H1 (cell line): ENCODE data around the gene CD58. TPM values are rescaled to one million over a fixed set of nuclear protein-coding genes. Genes with fewer than 3 reads are reported as not detected.
A peak's percentile ranks its signal among the peaks of the same experiment; 100 is the strongest.

Experiments
- CTCF ChIA-PET: fragments of 300-600 bp; sonication (Branson Sonifier 250); formaldehyde crosslinking; loops from one replicate; lab custom pipeline; 2021; ENCODE audit not compliant: partially characterized antibody; lab: Charles Lee
- POLR2A ChIA-PET: fragments of 300-600 bp; sonication (Branson Sonifier 250); formaldehyde crosslinking; loops from one replicate; lab custom pipeline; 2021; ENCODE audit warnings: inconsistent platforms; ENCODE audit not compliant: partially characterized antibody; lab: Charles Lee
- DNase-seq, 2 experiments: peaks; one replicate each; pipeline versions ENCODE4 v3.0.0 to v3.0.0-alpha.2; 2010 to 2022; ENCODE audit warnings: low spot score in 2 of 2, low read depth in 1 of 2, mixed read lengths in 1 of 2
- FAIRE-seq: peaks from 2 replicates; lab custom pipeline; 2011; peaks lifted over from hg19 to GRCh38; lab: Jason Lieb, UNC
- H2AFZ ChIP-seq: 2 replicates; pipeline ENCODE4 v1.8.1; 2012; ENCODE audit warnings: low read length, inconsistent platforms
- H2AK5ac ChIP-seq: 2 replicates; pipeline ENCODE4 v1.6.1; 2013; ENCODE audit warnings: low read depth, low read length
- H2BK120ac ChIP-seq: replicated peaks from 2 replicates; pipeline ENCODE3; 2013; ENCODE audit warnings: low read depth, low read length, inconsistent platforms
- H2BK12ac ChIP-seq: 2 replicates; pipeline ENCODE4 v1.6.1; 2013; ENCODE audit warnings: low read depth, low read length
- H2BK15ac ChIP-seq: 2 replicates; pipeline ENCODE4 v1.6.1; 2013; ENCODE audit warnings: low read length
- H2BK20ac ChIP-seq: 2 replicates; pipeline ENCODE4 v1.6.1; 2013; ENCODE audit warnings: low read length
- H2BK5ac ChIP-seq: 2 replicates; pipeline ENCODE4 v1.6.1; 2013; ENCODE audit warnings: low read depth, low read length
- H3K14ac ChIP-seq: 2 replicates; pipeline ENCODE4 v1.6.1; 2013; ENCODE audit warnings: inconsistent platforms; ENCODE audit not compliant: insufficient read length
- H3K18ac ChIP-seq: 2 replicates; pipeline ENCODE4 v1.6.1; 2013; ENCODE audit warnings: low read length; ENCODE audit errors: extremely low read depth
- H3K23ac ChIP-seq: 2 replicates; pipeline ENCODE4 v1.6.1; 2013; ENCODE audit warnings: inconsistent platforms; ENCODE audit not compliant: insufficient read length
- H3K23me2 ChIP-seq: 2 replicates; pipeline ENCODE4 v1.6.1; 2013; ENCODE audit warnings: low read depth, low read length
- H3K27ac ChIP-seq: 2 replicates; pipeline ENCODE4 v1.6.1; 2011; ENCODE audit warnings: low read depth, low read length, inconsistent platforms
- H3K27me3 ChIP-seq, 4 experiments: replicated peaks in 1 of 4; 1 replicate in 1 of 4; 2 replicates in 3 of 4; pipeline versions ENCODE4 v1.6.1 to v1.8.1; 2011 to 2013; ENCODE audit warnings: low read length in 3 of 4, mild to moderate bottlenecking in 3 of 4, inconsistent platforms in 2 of 4, mixed read lengths in 2 of 4, moderate library complexity in 1 of 4; ENCODE audit not compliant: control insufficient read depth in 3 of 4, insufficient read depth in 3 of 4; ENCODE audit errors: extremely low read depth in 1 of 4
- H3K36me3 ChIP-seq, 4 experiments: 2 replicates each; pipeline versions ENCODE4 v1.6.1 to v1.8.1; 2011 to 2013; ENCODE audit warnings: mild to moderate bottlenecking in 4 of 4, low read length in 3 of 4, moderate library complexity in 2 of 4, control low read depth in 1 of 4, inconsistent platforms in 1 of 4; ENCODE audit not compliant: insufficient read depth in 4 of 4, control insufficient read depth in 2 of 4
- H3K4ac ChIP-seq: replicated peaks from 2 replicates; pipeline ENCODE3; 2013; ENCODE audit warnings: low read length, low read depth, mixed read lengths, inconsistent platforms; ENCODE audit not compliant: insufficient read length
- H3K4me1 ChIP-seq, 4 experiments: replicated peaks in 1 of 4; 1 replicate in 1 of 4; 2 replicates in 3 of 4; pipeline versions ENCODE4 v1.6.1 to v1.8.1; 2011 to 2013; ENCODE audit warnings: low read length in 3 of 4, inconsistent platforms in 2 of 4, mixed read lengths in 1 of 4; ENCODE audit not compliant: insufficient read depth in 4 of 4, control insufficient read depth in 3 of 4
- H3K4me2 ChIP-seq, 2 experiments: 2 replicates each; pipeline versions ENCODE4 v1.6.1 to v1.8.1; 2011 to 2013; ENCODE audit warnings: low read depth in 2 of 2, low read length in 2 of 2, control low read depth in 1 of 2, inconsistent platforms in 1 of 2, mild to moderate bottlenecking in 1 of 2; ENCODE audit not compliant: insufficient read depth in 1 of 2
- H3K4me3 ChIP-seq, 4 experiments: fragments of 200-600, 300-600 bp in 1 of 4; sonication (generic), shearing (Covaris generic), sonication (Bioruptor Twin) in 1 of 4; 2 replicates each; pipeline versions ENCODE4 v1.5.1 to v1.8.1; 2011 to 2016; ENCODE audit warnings: low read length in 4 of 4, low read depth in 3 of 4, control low read depth in 2 of 4, inconsistent platforms in 2 of 4, mild to moderate bottlenecking in 2 of 4, mixed read lengths in 1 of 4, moderate library complexity in 1 of 4; ENCODE audit not compliant: insufficient read depth in 2 of 4; ENCODE audit errors: extremely low read depth in 1 of 4
- H3K56ac ChIP-seq: replicated peaks from 2 replicates; pipeline ENCODE3; 2013; ENCODE audit warnings: low read depth, mild to moderate bottlenecking, mixed read lengths, low read length, inconsistent platforms; ENCODE audit not compliant: insufficient read length
- H3K79me1 ChIP-seq: 2 replicates; pipeline ENCODE4 v1.6.1; 2013; ENCODE audit warnings: low read depth, low read length, control low read depth
- H3K79me2 ChIP-seq, 2 experiments: 2 replicates each; pipeline versions ENCODE4 v1.6.1 to v1.8.1; 2012 to 2013; ENCODE audit warnings: low read length in 2 of 2, mild to moderate bottlenecking in 2 of 2, inconsistent platforms in 1 of 2; ENCODE audit not compliant: insufficient read depth in 2 of 2, control insufficient read depth in 1 of 2
- H3K9ac ChIP-seq, 4 experiments: replicated peaks in 1 of 4; 1 replicate in 1 of 4; 2 replicates in 3 of 4; pipeline versions ENCODE4 v1.6.1 to v1.8.1; 2011 to 2013; ENCODE audit warnings: low read depth in 3 of 4, low read length in 3 of 4, control low read depth in 2 of 4, mild to moderate bottlenecking in 2 of 4, moderate library complexity in 2 of 4, inconsistent platforms in 1 of 4; ENCODE audit errors: extremely low read depth in 1 of 4
- H3K9me3 ChIP-seq, 2 experiments: 2 replicates each; pipeline versions ENCODE4 v1.6.1 to v1.8.1; 2012 to 2013; ENCODE audit warnings: mild to moderate bottlenecking in 2 of 2, moderate library complexity in 2 of 2, control low read depth in 1 of 2, inconsistent platforms in 1 of 2, low read depth in 1 of 2, low read length in 1 of 2, mixed read lengths in 1 of 2; ENCODE audit not compliant: insufficient read depth in 2 of 2
- H4K20me1 ChIP-seq, 2 experiments: replicated peaks in 1 of 2; 2 replicates each; pipeline versions ENCODE3 to v1.8.1; 2011 to 2013; ENCODE audit warnings: inconsistent platforms in 2 of 2, low read length in 2 of 2, mild to moderate bottlenecking in 1 of 2; ENCODE audit not compliant: insufficient read depth in 2 of 2, control insufficient read depth in 1 of 2
- H4K5ac ChIP-seq: 2 replicates; pipeline ENCODE4 v1.6.1; 2013; ENCODE audit warnings: low read length, low read depth, mixed read lengths, inconsistent platforms; ENCODE audit not compliant: insufficient read length
- H4K8ac ChIP-seq: 2 replicates; pipeline ENCODE4 v1.8.0; 2013; ENCODE audit warnings: mild to moderate bottlenecking, moderate library complexity, low read length, inconsistent platforms; ENCODE audit not compliant: insufficient read depth; ENCODE audit errors: extremely low read depth
- H4K91ac ChIP-seq: replicated peaks from 2 replicates; pipeline ENCODE3; 2013; ENCODE audit warnings: low read length, mixed read lengths, inconsistent platforms; ENCODE audit not compliant: insufficient read length
- BACH1 ChIP-seq: IDR thresholded peaks from 2 replicates; pipeline ENCODE4 v1.6.1; 2012; ENCODE audit warnings: low read length, improper control_type of control experiment
- BCL11A ChIP-seq, 2 experiments: IDR thresholded peaks; one replicate each; pipeline ENCODE4 v1.6.1; 2011; ENCODE audit warnings: low read depth in 2 of 2, low read length in 2 of 2, mild to moderate bottlenecking in 2 of 2
- CBX5 ChIP-seq: fragments of 300-800, 300-1000 bp; sonication (generic); IDR thresholded peaks from 2 replicates; pipeline ENCODE4 v1.7.1; 2016; ENCODE audit warnings: antibody characterized with exemption, low read length, low read depth
- CBX8 ChIP-seq: fragments of 300-800, 300-1000 bp; sonication (generic); IDR thresholded peaks from 2 replicates; pipeline ENCODE4 v1.7.1; 2016; ENCODE audit warnings: low read depth, low read length, borderline replicate concordance
- EZH2 ChIP-seq: fragments of 200-600 bp; sonication (generic); IDR thresholded peaks from 2 replicates; pipeline ENCODE4 v1.7.1; 2012; ENCODE audit warnings: low read depth, mild to moderate bottlenecking, moderate library complexity, low read length, inconsistent platforms; ENCODE audit not compliant: severe bottlenecking
- GABPA ChIP-seq: IDR thresholded peaks from 2 replicates; pipeline ENCODE4 v1.6.1; 2011; ENCODE audit warnings: mild to moderate bottlenecking, low read length, moderate library complexity, borderline replicate concordance; ENCODE audit not compliant: insufficient read depth
- HDAC2 ChIP-seq, 2 experiments: fragments of 300-600 bp in 1 of 2; sonication (generic) in 1 of 2; IDR thresholded peaks; 2 replicates each; pipeline ENCODE4 v1.6.1; 2011 to 2012; ENCODE audit warnings: low read depth in 2 of 2, low read length in 2 of 2, mild to moderate bottlenecking in 2 of 2, moderate library complexity in 2 of 2, borderline replicate concordance in 1 of 2, inconsistent platforms in 1 of 2
- KDM4A ChIP-seq: IDR thresholded peaks from one replicate; pipeline ENCODE4 v1.7.1; 2012; ENCODE audit warnings: low read depth, mild to moderate bottlenecking, moderate library complexity, low read length, inconsistent platforms; ENCODE audit not compliant: severe bottlenecking
- POU5F1 ChIP-seq: IDR thresholded peaks from 2 replicates; pipeline ENCODE4 v1.6.1; 2011; ENCODE audit warnings: low read depth, mild to moderate bottlenecking, low read length, moderate library complexity
- RXRA ChIP-seq: IDR thresholded peaks from 2 replicates; pipeline ENCODE4 v1.6.1; 2011; ENCODE audit warnings: low read depth, mild to moderate bottlenecking, low read length, moderate library complexity; ENCODE audit not compliant: insufficient read depth
- SIN3A ChIP-seq, 2 experiments: IDR thresholded peaks in 1 of 2; conservative IDR thresholded peaks in 1 of 2; 2 replicates each; pipeline ENCODE4 v1.6.1; 2011 to 2012; ENCODE audit warnings: low read length in 2 of 2, improper control_type of control experiment in 1 of 2, low read depth in 1 of 2, mild to moderate bottlenecking in 1 of 2
- TAF7 ChIP-seq: optimal IDR thresholded peaks from 2 replicates; pipeline ENCODE3; 2011; ENCODE audit warnings: low read depth, mild to moderate bottlenecking, inconsistent platforms, low read length, moderate library complexity, borderline replicate concordance
- ZNF274 ChIP-seq: IDR thresholded peaks from 2 replicates; pipeline ENCODE4 v1.7.0; 2012; ENCODE audit warnings: low read length, borderline replicate concordance; ENCODE audit errors: extremely low read depth
- WGBS, 2 experiments: shearing (Covaris generic) in 1 of 2; methylation state at CpG; one replicate each; pipeline versions ENCODE4 v1.1.6 to v1.1.7; 2013 to 2015; ENCODE audit warnings: low lambda C conversion rate in 2 of 2, mixed read lengths in 2 of 2, inconsistent platforms in 1 of 2, low coverage in 1 of 2, missing lambda C conversion rate in 1 of 2; ENCODE audit not compliant: insufficient replicate concordance in 2 of 2, insufficient coverage in 1 of 2, insufficient read length in 1 of 2; ENCODE audit errors: extremely low coverage in 1 of 2, missing lambda C conversion rate in 1 of 2; 5-methylcytosine and 5-hydroxymethylcytosine counted together
- polyA plus RNA-seq, 7 experiments: library from polyadenylated mRNA; depleted of rRNA in 3 of 7; stranded (reverse) in 5 of 7; unstranded in 2 of 7; fragments of >200 nt in 5 of 7; fragments of 200-250 nt in 2 of 7; gene quantifications; 1 replicate in 5 of 7; 2 replicates in 1 of 7; 4 replicates in 1 of 7; pipeline versions ENCODE4 v1.2.1 to v1.2.3, GENCODE V29; 2011 to 2013; ENCODE audit warnings: missing spikeins in 2 of 7, mixed read lengths in 2 of 7
- total RNA-seq: library from RNA; stranded (reverse); fragmentation: NEBNext Ultra II Directional; extraction: Animal tissue kit (Norgen Biotek cat#: 25700); gene quantifications from 2 replicates; pipeline ENCODE4 v1.2.1, GENCODE V29; 2021

Gene CD58
- total and polyA plus RNA-seq, 2 of the 8 experiments (the other 6 are each of a cell fraction or from before 2014, with no cell fraction given), result 5.3 to 5.5 TPM

GRCh38 chr1:116586741-116587143, 15.9 kb upstream of the CD58 start:
- H4K8ac ChIP-seq, result no peak overlapping the region
- 69% methylated on average over 3 of the region's 3 CpGs; no CpG with 5 or more reads in 1 of the 2 experiments for WGBS, 2 experiments
- no peak for FAIRE-seq
- H3K79me2 ChIP-seq, result no peaks in the 10 kb centered on the region
- H3K4me2 ChIP-seq, result peak overlapping the region in 1 of 2 experiments; percentile 50; a peak in 3 of 4 replicates
- H4K20me1 ChIP-seq, result no peaks in the 10 kb centered on the region
- no peak overlapping the region for H3K4me3 ChIP-seq
- peaks cover 0 to 6% (median 3%) of the 10 kb centered on the region in 4 experiments; a peak in 2 of 8 replicates for H3K36me3 ChIP-seq
- H3K4ac ChIP-seq, result no peak overlapping the region
- H3K9me3 ChIP-seq, result no peaks in the 10 kb centered on the region
- no peak overlapping the region for H3K27ac ChIP-seq
- no peak overlapping the region for H2BK12ac ChIP-seq
- H3K9ac ChIP-seq, result peak overlapping the region in 1 of 4 experiments; percentile 1; a peak in 1 of 7 replicates
- H3K4me1 ChIP-seq, result peaks cover 0 to 5% (median 0%) of the 10 kb centered on the region in 4 experiments; a peak in 3 of 7 replicates
- no peak for DNase-seq
- no peak overlapping the region for H4K5ac ChIP-seq
- no peak overlapping the region for H2BK5ac ChIP-seq
- H2AK5ac ChIP-seq, result no peak overlapping the region
- H3K14ac ChIP-seq, result no peak overlapping the region
- H4K91ac ChIP-seq, result no peak overlapping the region
- H2BK20ac ChIP-seq, result no peak overlapping the region
- H2BK120ac ChIP-seq, result no peak overlapping the region
- H3K79me1 ChIP-seq, result no peaks in the 10 kb centered on the region
- H2AFZ ChIP-seq, result no peak overlapping the region
- POLR2A ChIA-PET, result no interaction called here
- no peak overlapping the region for H3K18ac ChIP-seq
- CTCF ChIA-PET, result interaction anchor here (1.0 to 4.4 kb wide), 4 partner anchors 9 to 14 kb away, joined by 3 to 26 read pairs (median 6); no protein-coding TSS in a partner anchor
- H3K23ac ChIP-seq, result no peak overlapping the region
- no peaks in the 10 kb centered on the region for H3K23me2 ChIP-seq
- H2BK15ac ChIP-seq, result no peak overlapping the region
- H3K27me3 ChIP-seq, result no peaks in the 10 kb centered on the region
- no peak overlapping the region for H3K56ac ChIP-seq
- TF ChIP-seq EZH2, result no peak
- no peak for TF ChIP-seq BCL11A (IDR thresholded peaks at IDR 0.05; ENCODE audit: low read depth in 2 of 2, low read length in 2 of 2)
- TF ChIP-seq SIN3A (conservative IDR thresholded peaks at IDR 0.05 in 1 of 2, IDR thresholded peaks at IDR 0.05 in 1 of 2; ENCODE audit: low read depth in 1 of 2, low read length in 2 of 2), result no peak
- no peak for TF ChIP-seq HDAC2 (IDR thresholded peaks at IDR 0.05; ENCODE audit: borderline replicate concordance in 1 of 2, low read depth in 2 of 2, low read length in 2 of 2)
- TF ChIP-seq RXRA, result no peak
- no peak for TF ChIP-seq KDM4A
- no peak for TF ChIP-seq TAF7
- no peak for TF ChIP-seq CBX8
- TF ChIP-seq GABPA, result no peak
- TF ChIP-seq CBX5, result no peak
- no peak for TF ChIP-seq BACH1
- TF ChIP-seq ZNF274, result no peak
- no peak for TF ChIP-seq POU5F1
